SK-N-SH treated with all-trans-retinoic acid at 6 μM for 48 hours (cell line): Measurements from ENCODE around the gene APCDD1L.

Experiments used
- ATAC-seq: fragments of 200-7000 bp; cut with Tn5 transposase; 3 replicates; pipeline ENCODE4 v1.9.1; 2020; ENCODE audit warnings: mild to moderate bottlenecking, moderate library complexity
- ARNTL ChIP-seq: fragments of 450-650 bp; formaldehyde crosslinking; IDR thresholded peaks from 2 replicates; pipeline ENCODE4 v1.5.0; 2020; ENCODE audit warnings: low read depth, mild to moderate bottlenecking, moderate library complexity, borderline replicate concordance
- BACH2 ChIP-seq: fragments of 250-450 bp; sonication (Bioruptor Pico); IDR thresholded peaks from 2 replicates; pipeline ENCODE4 v1.9.0; 2021; ENCODE audit warnings: mild to moderate bottlenecking, borderline replicate concordance
- CSRNP3 ChIP-seq: fragments of 250-450 bp; sonication (Bioruptor Pico); IDR thresholded peaks from 2 replicates; pipeline ENCODE4 v1.5.1; 2021; ENCODE audit warnings: mild to moderate bottlenecking, moderate library complexity
- GLIS3 ChIP-seq: fragments of 250-450 bp; sonication (Bioruptor Pico); IDR thresholded peaks from 2 replicates; pipeline ENCODE4 v1.5.0; 2020; ENCODE audit warnings: mild to moderate bottlenecking, moderate library complexity
- ISL1 ChIP-seq: fragments of 250-450 bp; sonication (Bioruptor Pico); IDR thresholded peaks from 2 replicates; pipeline ENCODE4 v2.1.2; 2022; ENCODE audit warnings: mild to moderate bottlenecking, moderate library complexity
- OSR1 ChIP-seq: fragments of 250-450 bp; sonication (Bioruptor Pico); IDR thresholded peaks from 2 replicates; pipeline ENCODE4 v1.8.0; 2022; ENCODE audit warnings: moderate library complexity, mild to moderate bottlenecking, inconsistent platforms
- RARB ChIP-seq: fragments of 250-450 bp; sonication (Bioruptor Pico); IDR thresholded peaks from 2 replicates; pipeline ENCODE4 v1.8.0; 2021; ENCODE audit warnings: mild to moderate bottlenecking, moderate library complexity
- SNAI2 ChIP-seq: fragments of 250-450 bp; sonication (Bioruptor Pico); IDR thresholded peaks from 2 replicates; pipeline ENCODE4 v1.5.0; 2020; ENCODE audit warnings: mild to moderate bottlenecking, moderate library complexity
- TCF4 ChIP-seq: fragments of 250-450 bp; sonication (Bioruptor Pico); IDR thresholded peaks from 2 replicates; pipeline ENCODE4 v1.8.0; 2021; ENCODE audit warnings: mild to moderate bottlenecking, moderate library complexity, borderline replicate concordance
- TOX ChIP-seq: fragments of 250-450 bp; sonication (Bioruptor Pico); IDR thresholded peaks from 2 replicates; pipeline ENCODE4 v1.8.0; 2021; ENCODE audit warnings: mild to moderate bottlenecking, moderate library complexity, borderline replicate concordance
- TSHZ2 ChIP-seq: fragments of 250-450 bp; sonication (Bioruptor Pico); IDR thresholded peaks from 2 replicates; pipeline ENCODE4 v1.5.0; 2020; ENCODE audit warnings: mild to moderate bottlenecking, moderate library complexity
- ZC3H10 ChIP-seq: fragments of 250-450 bp; sonication (Bioruptor Pico); IDR thresholded peaks from 2 replicates; pipeline ENCODE4 v1.5.1; 2021; ENCODE audit warnings: mild to moderate bottlenecking, moderate library complexity
- ZFP3 ChIP-seq: fragments of 250-450 bp; sonication (Bioruptor Pico); IDR thresholded peaks from 2 replicates; pipeline ENCODE4 v1.5.0; 2020; ENCODE audit warnings: mild to moderate bottlenecking, moderate library complexity
- ZFP30 ChIP-seq: fragments of 450-650 bp; formaldehyde crosslinking; IDR thresholded peaks from 2 replicates; pipeline ENCODE4 v1.5.0; 2022; ENCODE audit warnings: mild to moderate bottlenecking, moderate library complexity
- ZNF70 ChIP-seq: fragments of 450-650 bp; formaldehyde crosslinking; IDR thresholded peaks from 2 replicates; pipeline ENCODE4 v1.5.0; 2020; ENCODE audit warnings: mild to moderate bottlenecking, moderate library complexity
- ZNF8 ChIP-seq: fragments of 450-650 bp; formaldehyde crosslinking; IDR thresholded peaks from 2 replicates; pipeline ENCODE4 v1.5.0; 2020; ENCODE audit warnings: mild to moderate bottlenecking, moderate library complexity
- TF ChIP-seq, protein P1 (sequence below): fragments of 250-450 bp; sonication (Bioruptor Pico); IDR thresholded peaks from 2 replicates; pipeline ENCODE4 v1.8.0; 2020; ENCODE audit warnings: mild to moderate bottlenecking, moderate library complexity, borderline replicate concordance
- TF ChIP-seq, protein P2 (sequence below): fragments of 250-450 bp; sonication (Bioruptor Pico); IDR thresholded peaks from 2 replicates; pipeline ENCODE4 v1.8.0; 2021; ENCODE audit warnings: low read depth, mild to moderate bottlenecking, moderate library complexity, borderline replicate concordance
- TF ChIP-seq, protein P3 (sequence below): fragments of 250-450 bp; sonication (Bioruptor Pico); IDR thresholded peaks from 2 replicates; pipeline ENCODE4 v1.5.1; 2020; ENCODE audit warnings: low read depth, mild to moderate bottlenecking, moderate library complexity

APCDD1L gene

DNA sequence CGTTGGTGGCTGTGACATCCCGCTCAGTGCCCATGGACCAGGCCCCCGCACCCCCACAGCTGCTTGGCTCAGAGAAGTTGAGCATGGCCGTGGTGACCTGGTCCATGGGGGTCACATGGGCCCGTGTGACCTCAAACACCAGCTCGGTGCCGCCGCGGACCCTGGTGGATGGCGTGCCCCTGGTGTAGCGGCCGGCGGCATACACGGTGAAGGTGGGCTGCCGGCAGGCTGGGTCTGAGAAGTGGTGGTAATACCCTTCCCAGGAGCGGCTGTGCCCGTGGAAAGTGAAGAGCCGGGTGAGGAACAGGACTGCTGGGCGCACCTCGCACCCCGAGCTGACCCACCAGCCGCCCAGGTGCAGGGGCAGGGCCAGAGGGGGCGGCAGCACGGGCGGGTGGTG lies 54.1 kb downstream of the APCDD1L start:
- no peak for TF ChIP-seq ARNTL (CRISPR knock-in tag)
- TF ChIP-seq ZNF8 (CRISPR knock-in tag), result no peak
- TF ChIP-seq, protein P1, sequence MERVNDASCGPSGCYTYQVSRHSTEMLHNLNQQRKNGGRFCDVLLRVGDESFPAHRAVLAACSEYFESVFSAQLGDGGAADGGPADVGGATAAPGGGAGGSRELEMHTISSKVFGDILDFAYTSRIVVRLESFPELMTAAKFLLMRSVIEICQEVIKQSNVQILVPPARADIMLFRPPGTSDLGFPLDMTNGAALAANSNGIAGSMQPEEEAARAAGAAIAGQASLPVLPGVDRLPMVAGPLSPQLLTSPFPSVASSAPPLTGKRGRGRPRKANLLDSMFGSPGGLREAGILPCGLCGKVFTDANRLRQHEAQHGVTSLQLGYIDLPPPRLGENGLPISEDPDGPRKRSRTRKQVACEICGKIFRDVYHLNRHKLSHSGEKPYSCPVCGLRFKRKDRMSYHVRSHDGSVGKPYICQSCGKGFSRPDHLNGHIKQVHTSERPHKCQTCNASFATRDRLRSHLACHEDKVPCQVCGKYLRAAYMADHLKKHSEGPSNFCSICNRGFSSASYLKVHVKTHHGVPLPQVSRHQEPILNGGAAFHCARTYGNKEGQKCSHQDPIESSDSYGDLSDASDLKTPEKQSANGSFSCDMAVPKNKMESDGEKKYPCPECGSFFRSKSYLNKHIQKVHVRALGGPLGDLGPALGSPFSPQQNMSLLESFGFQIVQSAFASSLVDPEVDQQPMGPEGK (CRISPR knock-in tag), result no peak
- TF ChIP-seq RARB (CRISPR knock-in tag), result no peak
- no peak for TF ChIP-seq ZFP30
- TF ChIP-seq, all 23 proteins: peak for 0
- ATAC-seq, result no peak

DNA sequence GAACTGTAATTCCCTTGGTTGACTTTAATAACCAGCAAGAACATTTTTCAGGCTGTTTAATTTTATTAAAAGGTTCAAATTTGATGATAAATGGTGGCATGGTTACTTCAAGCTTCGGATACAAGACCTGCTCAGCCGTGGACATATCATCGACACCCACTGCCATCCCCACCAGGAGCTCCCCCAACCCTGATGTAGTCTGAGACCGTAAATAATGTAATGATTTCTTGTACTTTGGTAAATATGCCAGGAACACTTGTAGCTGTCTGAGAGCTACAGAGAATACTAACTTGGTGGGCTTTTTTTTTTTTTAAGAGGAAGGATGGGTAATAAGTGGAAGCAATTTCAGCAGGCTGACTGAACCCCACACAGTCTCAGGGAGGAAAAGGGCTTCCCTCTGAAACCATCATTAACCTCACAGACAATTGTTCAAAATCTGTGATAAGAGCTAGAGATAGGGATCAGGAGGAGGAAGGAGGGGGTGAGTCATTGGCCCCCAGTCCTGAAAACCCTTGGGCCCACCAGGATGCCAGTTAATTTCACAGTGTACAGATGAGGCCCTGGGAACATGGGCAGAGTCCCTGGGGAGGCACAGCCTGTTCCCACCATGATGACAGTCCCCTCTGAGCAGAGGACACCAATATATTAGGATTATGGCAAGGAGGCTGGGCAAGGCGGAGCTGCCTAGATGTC lies 56.0 kb downstream of the APCDD1L start:
- no peak for TF ChIP-seq ZFP3 (CRISPR knock-in tag)
- TF ChIP-seq, protein P2, sequence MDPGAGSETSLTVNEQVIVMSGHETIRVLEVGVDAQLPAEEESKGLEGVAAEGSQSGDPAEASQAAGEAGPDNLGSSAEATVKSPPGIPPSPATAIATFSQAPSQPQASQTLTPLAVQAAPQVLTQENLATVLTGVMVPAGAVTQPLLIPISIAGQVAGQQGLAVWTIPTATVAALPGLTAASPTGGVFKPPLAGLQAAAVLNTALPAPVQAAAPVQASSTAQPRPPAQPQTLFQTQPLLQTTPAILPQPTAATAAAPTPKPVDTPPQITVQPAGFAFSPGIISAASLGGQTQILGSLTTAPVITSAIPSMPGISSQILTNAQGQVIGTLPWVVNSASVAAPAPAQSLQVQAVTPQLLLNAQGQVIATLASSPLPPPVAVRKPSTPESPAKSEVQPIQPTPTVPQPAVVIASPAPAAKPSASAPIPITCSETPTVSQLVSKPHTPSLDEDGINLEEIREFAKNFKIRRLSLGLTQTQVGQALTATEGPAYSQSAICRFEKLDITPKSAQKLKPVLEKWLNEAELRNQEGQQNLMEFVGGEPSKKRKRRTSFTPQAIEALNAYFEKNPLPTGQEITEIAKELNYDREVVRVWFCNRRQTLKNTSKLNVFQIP (CRISPR knock-in tag), result no peak
- TF ChIP-seq SNAI2 (CRISPR knock-in tag), result no peak
- TF ChIP-seq, protein P1 (CRISPR knock-in tag), result no peak
- no peak for TF ChIP-seq BACH2 (CRISPR knock-in tag)
- TF ChIP-seq ISL1, result no peak
- TF ChIP-seq ZNF70 (CRISPR knock-in tag), result no peak
- no peak for TF ChIP-seq ARNTL (CRISPR knock-in tag)
- TF ChIP-seq TOX (CRISPR knock-in tag), result no peak
- TF ChIP-seq GLIS3, result no peak
- no peak for TF ChIP-seq CSRNP3 (CRISPR knock-in tag)
- TF ChIP-seq RARB (CRISPR knock-in tag), result no peak
- no peak for TF ChIP-seq ZC3H10 (CRISPR knock-in tag)
- no peak for TF ChIP-seq TCF4 (CRISPR knock-in tag)
- TF ChIP-seq, protein P3, sequence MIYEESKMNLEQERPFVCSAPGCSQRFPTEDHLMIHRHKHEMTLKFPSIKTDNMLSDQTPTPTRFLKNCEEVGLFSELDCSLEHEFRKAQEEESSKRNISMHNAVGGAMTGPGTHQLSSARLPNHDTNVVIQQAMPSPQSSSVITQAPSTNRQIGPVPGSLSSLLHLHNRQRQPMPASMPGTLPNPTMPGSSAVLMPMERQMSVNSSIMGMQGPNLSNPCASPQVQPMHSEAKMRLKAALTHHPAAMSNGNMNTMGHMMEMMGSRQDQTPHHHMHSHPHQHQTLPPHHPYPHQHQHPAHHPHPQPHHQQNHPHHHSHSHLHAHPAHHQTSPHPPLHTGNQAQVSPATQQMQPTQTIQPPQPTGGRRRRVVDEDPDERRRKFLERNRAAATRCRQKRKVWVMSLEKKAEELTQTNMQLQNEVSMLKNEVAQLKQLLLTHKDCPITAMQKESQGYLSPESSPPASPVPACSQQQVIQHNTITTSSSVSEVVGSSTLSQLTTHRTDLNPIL, result no peak
- no peak for TF ChIP-seq TSHZ2 (CRISPR knock-in tag)
- TF ChIP-seq OSR1 (CRISPR knock-in tag), result no peak
- ATAC-seq, result no peak
